ENCODE data around the gene TCF12.
"Not testable (repeated sequence)": the region's sequence is repeated elsewhere in the genome, so short reads cannot be mapped to it uniquely, and the experiment has no call there.

TCF12 gene

DNA sequence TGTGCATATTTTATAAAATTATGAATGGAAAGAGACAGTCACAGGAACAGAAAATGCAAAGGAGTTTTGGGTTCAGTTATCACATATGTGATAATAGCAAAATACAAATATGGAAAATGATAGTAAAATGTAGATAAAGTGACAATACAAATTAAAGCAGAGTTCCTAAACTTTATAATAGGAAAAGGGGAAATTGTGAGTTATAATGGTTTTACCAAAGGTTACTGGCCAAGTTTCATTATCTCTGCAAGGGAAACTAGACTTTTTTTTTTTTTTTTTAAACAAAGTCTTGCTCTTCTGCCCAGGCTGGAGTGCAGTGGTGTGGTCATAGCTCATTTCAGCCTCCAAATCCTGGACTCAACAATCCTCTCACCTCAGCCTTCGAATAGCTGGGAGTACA, 229.2 kb downstream of the TCF12 start:
- no peak for DNase-seq

DNA sequence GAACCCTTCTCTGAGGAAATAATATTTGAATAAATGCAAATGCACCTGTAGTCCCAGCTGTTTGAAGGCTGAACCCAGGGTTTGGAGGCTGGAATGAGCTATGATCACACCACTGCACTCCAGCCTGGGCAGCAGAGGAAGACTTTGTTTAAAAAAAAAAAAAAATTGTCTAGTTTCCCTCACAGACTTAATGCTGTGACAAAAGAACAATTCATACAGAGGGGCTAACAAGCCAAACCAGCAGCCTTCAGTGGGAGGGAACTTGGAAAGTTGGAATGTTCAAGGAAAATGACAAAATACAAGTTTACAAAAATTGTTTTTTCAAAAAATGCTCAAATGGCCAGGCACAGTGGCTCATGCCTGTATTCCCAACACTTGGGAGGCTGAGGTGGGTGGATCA, 229.8 kb downstream of the TCF12 start:
- DNase-seq = no peak

DNA sequence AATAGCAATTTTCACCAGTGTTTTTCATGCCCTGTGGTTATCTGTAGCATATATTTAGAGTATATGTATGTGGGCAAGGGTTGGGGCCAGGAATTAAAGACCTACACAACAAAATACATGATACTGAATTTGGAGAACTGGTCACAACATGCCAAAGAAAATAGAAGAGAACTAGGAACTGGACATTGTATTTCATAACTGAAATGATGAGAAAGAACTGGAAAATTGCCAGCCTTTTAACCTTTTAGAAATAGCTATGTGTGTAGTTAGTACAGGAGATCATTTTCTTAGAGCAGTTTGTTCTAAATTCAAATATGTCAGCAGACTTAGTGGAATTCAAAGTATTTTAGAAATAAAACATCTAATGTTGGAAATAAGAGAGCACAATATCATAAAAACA, 230.8 kb downstream of the TCF12 start:
- no peak for DNase-seq

DNA sequence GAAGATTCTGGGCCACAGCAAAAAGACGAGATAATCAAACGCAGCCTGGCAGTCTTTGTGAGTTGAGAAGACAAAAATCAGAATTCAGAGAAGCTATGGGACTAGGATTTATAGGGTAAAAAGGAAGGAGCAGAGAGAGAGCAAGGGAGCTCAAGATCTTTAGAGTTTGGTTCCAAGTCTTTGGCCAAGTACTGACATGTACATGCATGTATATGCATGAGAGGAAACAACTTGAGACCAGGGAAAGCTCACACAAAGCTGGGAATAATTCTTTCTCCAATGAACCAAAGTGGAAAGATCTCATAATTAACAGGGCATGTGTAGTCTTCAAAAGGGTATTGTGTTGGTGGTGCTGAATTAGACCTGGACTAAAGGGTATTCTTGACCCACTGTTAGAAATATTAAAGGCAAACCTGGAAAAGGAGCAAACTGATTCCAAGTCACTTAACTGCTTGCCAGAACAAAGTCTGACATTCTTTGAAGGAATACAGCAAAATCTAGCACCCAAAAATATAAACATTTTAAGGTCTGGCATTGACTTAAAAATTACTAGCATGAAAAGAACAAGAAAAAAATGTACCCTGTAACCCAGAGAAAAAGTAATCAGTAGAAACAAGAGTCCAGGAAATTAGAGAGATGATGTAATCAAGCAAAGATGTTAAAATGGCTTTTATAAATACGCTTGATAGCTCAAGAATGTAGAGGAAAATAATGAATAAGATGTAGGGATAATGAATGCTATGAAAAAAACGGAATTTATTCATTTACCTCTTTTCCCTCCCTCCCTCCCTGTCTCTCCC, 231.8 kb downstream of the TCF12 start:
- DNase-seq = no peak

DNA sequence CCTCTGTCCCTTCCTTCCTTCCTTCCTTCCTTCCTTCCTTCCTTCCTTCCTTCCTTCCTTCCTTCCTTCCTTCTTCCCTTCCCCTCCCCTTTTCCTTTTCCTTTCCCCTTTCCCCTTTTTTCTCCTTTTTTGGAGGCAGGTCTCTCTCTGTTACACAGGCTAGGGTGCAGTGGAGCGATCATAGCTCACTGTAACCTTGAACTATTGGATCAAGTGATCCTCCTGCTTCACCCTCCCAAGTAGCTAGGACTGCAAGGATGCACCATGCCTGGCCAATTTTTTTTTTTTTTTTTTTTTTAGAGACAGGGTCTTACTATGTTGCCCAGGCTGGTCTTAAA, 232.4 kb downstream of the TCF12 start:
- DNase-seq = not testable (repeated sequence)

DNA sequence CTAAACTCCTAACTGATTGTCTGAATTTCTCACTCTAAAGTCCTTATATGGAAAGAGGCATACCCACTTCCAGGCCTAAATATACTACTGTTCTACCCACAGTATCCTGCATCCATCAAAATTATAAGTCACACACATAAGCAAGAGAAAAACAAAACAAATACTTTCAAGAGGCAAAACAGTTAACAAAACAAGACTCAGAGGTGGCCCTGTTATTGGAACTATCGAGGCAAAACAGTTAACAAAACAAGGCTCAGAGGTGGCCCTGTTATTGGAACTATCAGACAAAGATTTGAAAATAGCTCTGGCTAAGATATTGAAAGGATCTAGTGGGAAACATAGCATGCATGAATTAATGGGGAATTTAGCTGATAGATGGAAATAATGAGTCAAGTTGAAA, 233.7 kb downstream of the TCF12 start:
- no peak for DNase-seq

DNA sequence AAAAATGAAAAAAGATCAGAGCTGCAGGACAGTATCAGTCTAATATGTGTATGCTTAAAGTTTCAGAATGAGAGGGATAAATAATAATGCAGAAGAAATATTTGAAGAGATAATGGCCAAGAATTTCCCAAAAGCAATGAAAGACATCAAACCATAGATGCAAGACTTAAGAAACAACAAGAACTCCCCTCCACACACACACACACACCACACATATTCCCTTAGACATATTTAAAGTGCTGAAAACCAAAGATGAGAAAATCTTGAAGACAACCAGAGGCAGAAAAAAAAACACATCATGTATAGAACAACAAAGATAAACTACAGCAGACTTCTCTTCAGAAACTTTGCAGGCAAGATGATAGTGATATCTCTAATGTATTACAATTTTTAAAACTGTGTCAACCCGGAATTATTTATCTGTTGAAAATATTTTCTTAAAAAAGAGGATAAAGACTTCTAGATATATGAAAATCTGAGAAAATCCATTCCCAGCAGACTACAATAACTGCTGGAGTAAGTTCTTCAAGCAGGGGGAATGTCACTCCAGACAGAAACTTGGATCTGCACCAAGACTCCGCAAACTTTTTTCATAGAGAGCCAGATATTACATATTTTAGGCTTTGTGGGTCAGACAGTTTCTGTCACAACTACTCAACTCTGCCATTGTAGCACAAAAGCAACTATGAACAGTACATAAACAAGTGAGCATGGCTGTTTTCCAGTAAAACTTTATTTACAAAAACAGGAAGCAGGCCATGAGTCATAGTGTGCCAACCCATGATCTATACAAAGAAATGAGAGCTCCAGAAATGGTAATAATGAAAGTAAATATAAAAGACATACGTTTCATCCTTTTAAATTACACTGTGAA, 234.5 kb downstream of the TCF12 start:
- no peak for DNase-seq

DNA sequence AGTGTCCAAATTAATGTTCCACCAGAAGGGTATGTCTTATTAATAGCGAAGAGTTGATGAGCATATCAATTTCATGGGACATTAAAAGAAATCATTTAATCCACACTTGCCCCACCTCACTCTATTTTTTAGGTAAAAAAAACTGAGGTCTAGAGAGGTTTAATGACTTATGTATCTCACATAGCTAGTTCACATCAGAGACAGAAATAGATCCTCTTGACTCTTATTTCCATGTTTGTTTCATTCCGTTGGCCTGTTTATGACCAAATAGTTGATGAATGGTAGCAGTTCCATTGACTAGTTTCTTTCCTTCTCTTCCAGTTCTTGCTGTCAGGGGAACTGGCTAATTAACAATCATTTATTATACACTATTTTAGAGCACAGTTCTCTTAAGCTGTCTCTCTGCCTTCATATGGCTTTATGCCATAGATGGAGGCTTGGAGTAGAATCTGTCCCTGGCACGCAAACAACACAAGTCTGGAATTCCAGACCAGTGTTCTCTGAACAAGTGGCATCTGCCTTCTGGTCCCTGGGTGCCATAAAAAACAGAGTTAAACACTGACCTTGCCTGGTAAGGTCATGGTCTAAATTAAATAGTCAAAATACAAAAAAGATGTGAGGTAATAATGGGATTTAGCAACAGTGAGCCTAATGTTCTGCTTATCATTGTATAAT, 237.9 kb downstream of the TCF12 start:
- peak; percentile 25 to 46 for DNase-seq

DNA sequence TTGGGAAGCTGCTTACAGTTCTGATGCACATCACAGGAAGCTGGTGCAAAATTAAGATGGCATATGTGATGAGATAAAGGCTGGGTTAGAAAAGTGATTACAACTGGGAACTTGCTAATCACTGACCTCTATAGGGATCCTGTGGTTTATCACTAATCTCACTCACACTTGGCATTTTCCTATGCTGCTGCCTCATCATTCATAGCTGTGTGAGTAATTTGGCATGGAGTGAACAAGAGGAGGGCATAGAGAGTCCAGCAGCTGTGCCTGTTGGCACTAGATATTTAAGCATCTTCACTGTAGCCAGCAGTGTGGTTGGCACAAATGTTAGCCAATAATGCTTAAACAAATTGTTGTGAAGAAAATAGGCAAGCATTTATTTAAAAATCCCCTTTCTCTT, 240.1 kb downstream of the TCF12 start:
- DNase-seq = peak; percentile 69 to 71

DNA sequence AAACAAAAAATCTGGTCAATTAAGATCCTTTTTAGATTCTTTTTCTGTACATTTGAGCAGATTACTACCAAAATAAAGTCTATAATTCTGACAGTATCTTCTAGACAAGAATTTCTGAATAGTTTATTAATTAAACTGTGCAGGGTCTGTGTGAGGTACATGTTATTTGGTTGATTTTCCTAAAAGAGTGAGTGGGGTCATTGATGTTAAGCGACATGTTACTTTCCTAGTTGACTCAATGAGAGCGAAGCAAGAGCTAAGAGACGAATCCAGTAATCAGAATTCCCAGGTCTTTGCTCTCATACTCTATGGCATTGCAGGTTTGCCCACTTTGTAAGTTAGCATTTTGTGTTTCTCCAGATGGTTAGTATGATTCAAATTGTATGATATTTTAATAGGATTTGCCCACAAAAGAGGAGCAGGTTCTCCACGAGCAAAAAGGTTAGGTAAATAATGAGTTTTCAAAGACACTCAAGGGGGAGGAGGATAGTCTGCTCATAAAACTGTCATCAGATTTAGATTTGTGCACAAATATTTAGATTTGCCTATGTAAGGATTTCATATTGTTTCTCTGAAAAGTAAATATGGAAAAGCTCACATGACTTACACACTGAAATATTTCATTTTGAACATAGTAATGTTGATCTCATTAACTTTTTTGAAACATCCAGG, 240.7 kb downstream of the TCF12 start:
- peak; percentile 71 to 74 for DNase-seq

DNA sequence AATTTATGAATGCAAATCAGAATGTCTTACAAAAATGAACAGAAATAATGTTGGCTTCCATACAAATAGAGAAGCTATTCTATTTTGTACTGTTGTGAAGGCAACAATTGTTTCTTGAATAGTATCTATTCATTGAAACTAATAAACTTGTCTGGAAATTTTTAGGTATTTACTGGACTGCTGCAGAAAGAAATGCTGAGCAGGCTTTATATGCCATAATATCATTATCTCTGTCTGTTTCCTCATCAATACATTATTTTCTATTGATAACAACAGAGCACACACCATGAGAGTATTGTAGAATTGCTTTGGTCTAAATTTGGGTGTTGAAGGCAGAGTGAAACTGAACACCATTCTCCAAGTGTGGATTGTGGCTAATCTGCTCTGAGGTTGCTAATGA, 241.3 kb downstream of the TCF12 start:
- DNase-seq = no peak

DNA sequence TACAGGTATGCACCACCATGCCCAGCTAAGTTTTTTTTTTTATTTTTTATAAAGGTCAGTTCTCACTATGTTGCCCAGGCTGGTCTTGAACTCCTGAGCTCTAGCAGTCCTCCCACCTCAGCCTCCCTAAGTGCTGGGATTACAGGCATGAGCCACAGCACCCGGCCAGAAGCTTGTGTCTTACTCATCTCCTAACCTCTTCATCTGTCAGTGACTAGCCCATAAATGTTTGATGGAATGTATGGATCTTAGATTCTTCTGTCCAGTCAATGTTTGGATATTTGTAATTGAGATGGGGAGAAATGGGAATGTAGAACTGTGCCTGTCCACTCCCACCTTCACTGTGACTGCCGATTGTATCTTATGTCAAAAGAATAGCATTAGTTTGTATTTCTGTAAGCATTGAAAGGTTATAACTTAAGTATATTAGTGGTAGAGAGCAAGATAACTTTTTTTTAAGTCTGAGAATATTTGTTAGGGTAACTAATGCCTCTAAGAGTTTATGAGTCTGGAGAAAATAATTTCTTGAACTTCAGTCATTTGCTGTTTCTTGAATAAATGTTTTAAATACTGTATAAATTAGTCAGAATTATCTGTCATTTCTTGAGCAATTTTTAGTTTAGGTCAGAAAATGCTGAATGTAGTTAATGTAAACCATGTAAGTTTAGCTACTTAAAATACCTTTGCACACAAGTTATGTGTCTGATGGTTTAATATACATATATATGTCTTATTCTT, 242.5 kb downstream of the TCF12 start:
- DNase-seq = no peak

DNA sequence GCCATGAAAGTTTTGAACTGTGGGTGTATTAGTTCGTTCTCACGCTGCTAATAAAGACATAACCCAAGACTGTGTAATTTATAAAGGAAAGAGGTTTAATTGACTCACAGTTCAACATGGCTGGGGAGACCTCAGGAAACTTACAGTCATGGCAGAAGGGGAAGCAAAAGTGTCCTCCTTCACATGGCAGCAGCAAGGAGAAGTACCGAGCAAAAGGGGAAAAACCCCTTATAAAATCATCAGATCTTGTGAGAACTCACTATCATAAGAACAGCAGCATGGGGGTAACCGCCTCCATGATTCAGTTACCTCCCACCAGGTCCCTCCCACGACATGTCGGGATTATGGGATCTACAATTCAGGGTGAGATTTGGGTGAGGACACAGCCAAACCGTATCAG, 245.8 kb downstream of the TCF12 start:
- not testable (repeated sequence) for DNase-seq

DNA sequence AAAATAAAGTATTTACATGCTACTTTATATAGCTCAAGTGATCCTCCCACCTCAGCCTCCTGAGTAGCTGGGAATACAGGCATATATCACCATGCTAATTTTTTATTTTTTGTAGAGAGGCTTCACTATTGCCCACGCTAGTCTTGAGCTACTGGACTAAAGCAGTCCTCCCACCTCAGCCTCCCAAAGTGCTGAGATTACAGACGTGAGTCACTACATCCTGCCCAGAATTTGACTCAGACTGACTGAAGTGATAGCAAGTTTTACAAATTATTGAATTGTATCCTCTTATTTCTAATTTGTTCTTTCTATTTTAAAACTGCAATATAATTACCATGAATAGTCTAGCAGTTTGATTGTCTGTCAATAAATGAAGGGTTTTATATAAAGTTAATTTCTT, 247.5 kb downstream of the TCF12 start:
- DNase-seq = no peak

DNA sequence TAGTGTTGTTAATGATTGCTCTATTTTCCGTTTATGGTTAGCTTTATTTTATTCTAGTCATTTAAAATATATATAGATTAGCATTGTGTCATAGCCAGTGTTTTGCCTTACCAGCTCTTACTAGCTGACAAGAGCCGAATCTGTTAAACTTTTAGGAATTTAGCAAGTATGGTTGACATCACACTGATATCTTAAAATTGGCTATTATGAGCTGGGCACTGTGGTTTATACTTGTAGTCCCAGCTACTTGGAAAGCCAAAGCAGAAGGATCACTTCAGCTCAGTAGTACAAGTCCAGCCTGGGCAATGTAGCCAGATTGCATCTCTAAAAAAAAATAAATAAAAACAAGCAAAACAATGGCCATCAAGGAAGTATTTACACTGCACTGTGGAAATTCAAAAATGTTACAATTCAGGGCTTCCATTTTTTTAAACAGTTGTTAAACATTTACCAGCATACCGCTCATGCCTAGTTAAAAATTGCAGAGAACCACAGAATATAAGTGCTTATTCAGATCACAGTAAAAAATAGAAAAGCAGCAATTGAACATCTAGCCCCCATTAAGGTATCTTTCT, 249.5 kb downstream of the TCF12 start:
- DNase-seq = no peak

DNA sequence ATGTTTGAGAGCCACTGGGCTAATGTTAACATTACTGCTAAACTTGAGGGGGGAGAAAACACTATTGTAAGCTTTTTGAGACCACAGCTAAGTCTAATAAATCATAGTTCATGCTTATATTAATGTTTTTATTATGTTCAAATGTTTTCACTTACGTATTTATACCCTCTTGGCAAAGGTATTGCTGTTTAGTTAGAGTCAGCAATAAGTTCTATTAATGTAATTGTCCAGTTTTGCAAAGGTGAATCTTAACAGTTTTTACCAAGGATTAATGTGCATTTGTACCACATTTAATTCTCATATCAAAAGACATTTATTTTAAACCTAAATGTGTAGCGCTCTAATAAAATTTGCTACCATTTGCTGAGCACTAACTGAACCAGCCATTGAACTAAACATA, 251.2 kb downstream of the TCF12 start:
- no peak for DNase-seq

DNA sequence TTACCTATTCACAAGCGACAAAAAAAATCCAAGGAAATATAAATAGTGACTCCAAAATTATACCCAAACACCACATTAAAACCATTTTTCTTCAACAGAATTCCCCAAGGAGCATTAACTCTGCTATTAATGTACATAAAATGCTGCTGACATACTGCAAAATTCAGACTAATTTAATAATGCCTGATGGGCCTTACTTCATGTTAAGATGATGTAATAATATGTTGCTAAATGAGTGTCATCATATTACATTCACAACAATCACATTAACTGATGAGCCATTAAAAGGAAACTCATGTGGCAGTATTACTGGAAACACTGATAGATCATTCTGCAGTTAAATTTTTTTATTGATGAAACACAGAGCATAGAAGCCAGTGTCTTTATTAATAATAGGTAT, 253.0 kb downstream of the TCF12 start:
- DNase-seq = no peak

DNA sequence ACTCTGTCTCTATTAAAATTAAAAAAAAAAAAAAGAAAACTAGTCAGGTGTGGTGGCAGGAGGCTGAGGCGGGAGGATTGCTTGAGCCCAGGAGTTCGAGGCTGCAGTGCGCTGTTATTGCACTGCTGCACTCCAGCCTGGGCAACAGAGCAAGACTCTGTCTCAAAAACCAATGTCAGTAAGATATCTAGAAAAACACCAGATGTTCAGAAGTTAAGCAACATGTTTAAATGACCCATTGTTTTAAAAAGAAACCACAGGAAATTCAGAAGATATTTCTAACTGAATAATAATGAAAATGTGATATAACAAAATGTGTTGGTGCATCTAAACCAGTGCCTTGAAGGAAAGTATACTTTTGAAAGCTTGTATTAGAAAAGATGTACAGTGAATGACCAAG, 254.5 kb downstream of the TCF12 start:
- no peak for DNase-seq

DNA sequence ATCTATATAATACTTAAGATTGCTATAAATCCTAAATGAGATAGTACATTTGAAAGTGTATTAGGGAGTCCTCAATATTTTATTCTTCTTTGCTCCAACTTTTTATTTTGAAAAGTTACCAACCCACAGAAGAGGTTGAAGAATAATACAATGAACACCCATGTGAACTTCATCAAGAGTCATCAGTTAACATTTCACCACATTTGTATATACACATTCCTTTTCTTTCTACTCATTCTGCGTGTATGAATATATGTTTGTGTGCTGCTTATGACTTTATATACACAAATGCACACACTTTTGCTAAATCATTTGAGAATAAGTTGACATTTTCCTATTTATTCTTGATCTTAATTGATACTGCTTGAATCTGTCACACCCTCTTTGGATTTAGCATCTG, 264.6 kb downstream of the TCF12 start:
- no peak for DNase-seq

DNA sequence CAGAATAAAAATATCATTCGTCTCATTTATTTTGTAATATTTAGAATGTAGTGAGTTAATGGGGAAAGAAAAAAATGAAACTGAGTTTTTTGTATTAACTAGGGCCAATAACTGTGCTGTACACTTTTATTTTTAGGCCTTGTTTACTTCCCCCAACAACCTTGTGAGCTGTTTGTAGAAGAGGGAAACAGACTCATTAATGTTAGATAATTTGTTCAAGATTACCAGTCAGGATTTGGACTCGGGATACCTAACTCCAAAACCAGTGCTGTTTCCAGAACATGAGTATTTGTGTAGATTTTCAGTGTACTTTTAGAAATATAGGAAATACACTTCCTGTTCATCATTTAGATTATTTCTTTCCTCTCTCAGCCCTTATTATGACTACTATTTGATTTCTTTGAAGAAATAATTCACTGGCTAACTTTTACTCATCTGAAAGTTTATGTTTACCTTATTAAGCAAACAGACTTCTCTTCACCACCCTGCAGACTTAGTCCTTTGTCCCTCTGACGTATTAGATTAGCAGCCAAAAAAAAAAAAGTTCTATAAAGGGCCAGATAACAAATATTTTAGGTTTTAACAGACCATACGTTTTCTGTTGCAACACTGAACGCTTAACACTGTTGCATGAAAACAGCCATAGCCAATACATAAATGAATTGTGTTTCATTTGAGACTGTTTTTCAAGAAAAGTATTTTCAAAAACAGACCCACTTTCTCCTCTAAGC, 265.3 kb downstream of the TCF12 start:
- DNase-seq = no peak

DNA sequence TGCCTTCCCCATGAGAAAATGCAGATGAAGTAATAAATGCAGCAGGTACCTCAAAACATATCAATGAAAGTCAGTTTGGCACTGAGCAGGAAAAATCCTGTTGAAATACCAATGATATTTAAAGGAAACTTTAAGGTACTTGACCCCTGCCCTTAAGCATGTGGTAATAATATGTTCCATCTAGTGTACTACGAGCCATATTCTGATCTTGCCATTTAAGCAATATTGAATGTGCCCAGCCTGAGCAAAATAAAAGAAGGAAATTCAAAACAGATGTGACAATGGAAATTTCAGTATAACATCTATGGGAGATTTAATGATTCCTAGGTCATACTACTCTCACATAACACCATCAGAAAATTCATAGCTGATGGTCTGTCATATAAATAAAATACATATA, 266.1 kb downstream of the TCF12 start:
- no peak for DNase-seq

All from SHP77 (cell line).